Activated T-helper 1 cell treated with anti-CD3 and anti-CD28 coated beads, Interleukin-12 subunit alpha, Interleukin-12 subunit beta, Interleukin-2, Interleukin-4 antibody, amounts not matched to agents 30 ng/mL and 10 ng/mL and 1 ng/mL, durations not matched to agents 14 hours and 24 hours and 36 hours (primary cell): ENCODE results near the gene NR6A1. TPM values are rescaled to one million over a fixed set of nuclear protein-coding genes. Genes with fewer than 3 reads are reported as not detected.

ENCODE experiments used
- DNase-seq: peaks from one replicate; pipeline ENCODE4 v3.0.0; 2021; ENCODE audit warnings: low spot score
- H3K27ac Mint-ChIP-seq: one replicate; pipeline ENCODE4 v1.8.0; 2021; ENCODE audit warnings: mild to moderate bottlenecking, mixed read lengths
- H3K27me3 Mint-ChIP-seq: one replicate; pipeline ENCODE4 v1.8.0; 2022; ENCODE audit warnings: mild to moderate bottlenecking, moderate library complexity, mixed read lengths; ENCODE audit not compliant: insufficient read depth
- H3K36me3 Mint-ChIP-seq: one replicate; pipeline ENCODE4 v1.8.0; 2021; ENCODE audit warnings: low read depth, mixed read lengths
- H3K4me1 Mint-ChIP-seq: one replicate; pipeline ENCODE4 v1.8.0; 2021; ENCODE audit warnings: low read depth, mixed read lengths
- H3K4me3 Mint-ChIP-seq: one replicate; pipeline ENCODE4 v1.8.0; 2021; ENCODE audit warnings: mild to moderate bottlenecking, moderate library complexity, mixed read lengths
- H3K9me3 Mint-ChIP-seq: one replicate; pipeline ENCODE4 v1.8.0; 2021; ENCODE audit warnings: mixed read lengths
- intact Hi-C: fragments of 100-400 bp; cut with micrococcal nuclease; formaldehyde crosslinking; loops from one replicate; pipeline ENCODE4 v1.15.1; 2024
- total RNA-seq: library from RNA; stranded (reverse); gene quantifications from 2 replicates; pipeline ENCODE4 v1.2.3, GENCODE V29; 2022

Gene NR6A1
- total RNA-seq, 1 donor from 2014 or later = 1.7 TPM

DNA sequence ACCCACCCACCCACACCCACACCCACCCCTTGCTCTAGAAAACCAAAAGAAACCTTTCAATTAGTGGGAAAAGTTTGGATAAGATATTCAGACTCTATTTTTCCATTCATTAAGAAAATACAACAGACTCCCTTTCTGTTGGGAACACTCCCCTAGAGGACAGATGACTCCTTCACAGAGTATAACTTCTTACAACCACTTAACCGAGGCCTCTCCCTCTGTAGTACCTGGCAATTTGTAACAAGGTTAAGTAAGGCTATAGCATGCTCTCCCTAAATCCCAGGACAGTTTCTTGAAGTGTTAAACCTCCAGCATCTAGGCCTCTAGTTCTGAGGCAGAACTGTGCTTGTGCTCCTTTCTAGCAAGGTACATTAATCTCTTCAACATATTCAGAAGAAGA is 188.0 kb downstream of the NR6A1 start:
- intact Hi-C loops = no loop called here
- H3K36me3 Mint-ChIP-seq = no peaks in the 10 kb centered on the region
- no peaks in the 10 kb centered on the region for H3K27me3 Mint-ChIP-seq
- DNase-seq = no peak
- H3K9me3 Mint-ChIP-seq = no peaks in the 10 kb centered on the region
- H3K4me1 Mint-ChIP-seq = no peaks in the 10 kb centered on the region
- H3K4me3 Mint-ChIP-seq = no peak overlapping the region
- no peak overlapping the region for H3K27ac Mint-ChIP-seq

DNA sequence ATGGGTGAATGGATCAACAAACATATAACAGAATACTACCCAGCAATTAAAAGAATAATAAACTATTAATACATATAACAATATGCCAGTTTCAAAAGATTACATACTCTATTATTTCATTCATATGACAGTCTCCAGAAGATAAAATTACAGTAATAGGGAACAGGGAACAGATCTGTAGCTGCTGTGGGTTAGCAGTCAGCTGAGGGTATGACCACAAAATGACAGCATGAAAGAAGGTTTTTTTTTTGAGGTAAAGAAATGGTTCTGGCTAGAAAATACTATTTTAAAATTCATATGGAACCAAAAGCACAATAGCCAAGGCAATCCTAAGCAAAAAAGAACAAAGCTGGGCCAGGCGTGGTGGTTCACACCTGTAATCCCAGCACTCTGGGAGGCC is 190.9 kb downstream of the NR6A1 start:
- Mint-ChIP-seq H3K4me1 (no peaks in the 10 kb centered on the region), H3K36me3 (no peaks in the 10 kb centered on the region), H3K27me3 (no peaks in the 10 kb centered on the region), H3K27ac (no peak overlapping the region), H3K4me3 (no peak overlapping the region), H3K9me3 (no peaks in the 10 kb centered on the region)
- no peak for DNase-seq
- intact Hi-C loops = no loop called here

DNA sequence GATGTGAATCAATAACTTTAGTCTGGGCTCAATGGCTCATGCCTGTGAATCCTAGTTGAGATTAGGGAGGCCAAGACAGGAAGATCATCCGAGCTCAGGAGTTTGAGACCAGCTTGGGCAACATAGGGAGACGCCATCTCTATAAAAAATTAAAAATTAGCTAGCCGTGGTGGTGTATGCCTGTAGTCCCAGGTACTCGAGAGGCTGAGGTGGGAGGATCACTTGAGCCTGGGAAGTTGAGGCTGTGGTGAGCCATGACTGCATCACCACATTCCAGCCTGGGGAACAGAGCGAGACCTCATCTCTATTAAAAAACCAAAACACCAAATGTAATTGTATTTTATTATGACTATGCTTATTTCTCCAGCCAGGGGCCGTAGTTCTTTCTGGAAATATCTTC is 194.4 kb downstream of the NR6A1 start:
- Mint-ChIP-seq H3K4me3 (no peak overlapping the region), H3K27ac (no peak overlapping the region), H3K9me3 (no peaks in the 10 kb centered on the region), H3K27me3 (peaks cover 5% of the 10 kb centered on the region), H3K4me1 (no peaks in the 10 kb centered on the region), H3K36me3 (no peaks in the 10 kb centered on the region)
- intact Hi-C loops = no loop called here
- DNase-seq = no peak

DNA sequence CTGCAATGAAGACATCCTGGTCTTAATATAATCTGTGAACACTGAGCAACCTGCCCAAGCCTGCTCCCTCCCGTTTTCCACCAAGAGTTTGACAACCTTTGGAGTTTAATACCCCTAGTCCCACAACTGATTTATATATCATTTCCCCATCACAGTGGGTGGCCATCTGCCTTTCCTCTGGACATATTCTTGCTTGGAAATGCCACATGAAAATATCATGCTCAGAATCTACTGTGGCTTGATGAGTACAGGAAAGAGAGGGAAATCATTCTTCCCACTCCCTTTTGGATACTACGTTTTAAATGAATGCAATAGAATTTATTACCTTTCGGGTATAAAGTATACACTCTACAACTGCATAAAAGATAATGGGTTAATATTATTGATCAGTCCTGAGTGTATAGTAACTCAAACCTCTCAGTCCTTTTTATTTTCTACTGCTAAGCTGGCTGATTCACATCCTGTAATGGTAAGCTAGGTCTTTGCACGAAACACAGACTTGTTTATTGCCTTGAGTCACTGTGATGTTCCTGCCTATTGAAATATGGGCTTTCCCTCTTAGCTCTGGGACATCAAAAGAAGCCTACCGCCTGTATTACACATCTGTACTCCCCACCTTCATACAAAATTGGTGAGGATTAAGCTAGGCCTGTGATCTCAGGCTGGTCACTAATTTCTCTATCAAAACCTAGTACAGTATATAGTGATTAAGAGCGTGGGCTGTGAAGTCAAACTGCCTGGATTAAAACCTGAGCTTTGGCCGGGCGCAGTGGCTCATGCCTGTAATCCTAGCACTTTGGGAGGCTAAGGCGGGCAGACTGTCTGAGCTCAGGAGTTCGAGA is 196.4 kb downstream of the NR6A1 start:
- Mint-ChIP-seq H3K27me3 (peaks cover 7% of the 10 kb centered on the region), H3K4me1 (no peaks in the 10 kb centered on the region), H3K9me3 (no peaks in the 10 kb centered on the region), H3K27ac (no peak overlapping the region), H3K4me3 (no peak overlapping the region), H3K36me3 (no peaks in the 10 kb centered on the region)
- intact Hi-C loops = no loop called here
- no peak for DNase-seq

DNA sequence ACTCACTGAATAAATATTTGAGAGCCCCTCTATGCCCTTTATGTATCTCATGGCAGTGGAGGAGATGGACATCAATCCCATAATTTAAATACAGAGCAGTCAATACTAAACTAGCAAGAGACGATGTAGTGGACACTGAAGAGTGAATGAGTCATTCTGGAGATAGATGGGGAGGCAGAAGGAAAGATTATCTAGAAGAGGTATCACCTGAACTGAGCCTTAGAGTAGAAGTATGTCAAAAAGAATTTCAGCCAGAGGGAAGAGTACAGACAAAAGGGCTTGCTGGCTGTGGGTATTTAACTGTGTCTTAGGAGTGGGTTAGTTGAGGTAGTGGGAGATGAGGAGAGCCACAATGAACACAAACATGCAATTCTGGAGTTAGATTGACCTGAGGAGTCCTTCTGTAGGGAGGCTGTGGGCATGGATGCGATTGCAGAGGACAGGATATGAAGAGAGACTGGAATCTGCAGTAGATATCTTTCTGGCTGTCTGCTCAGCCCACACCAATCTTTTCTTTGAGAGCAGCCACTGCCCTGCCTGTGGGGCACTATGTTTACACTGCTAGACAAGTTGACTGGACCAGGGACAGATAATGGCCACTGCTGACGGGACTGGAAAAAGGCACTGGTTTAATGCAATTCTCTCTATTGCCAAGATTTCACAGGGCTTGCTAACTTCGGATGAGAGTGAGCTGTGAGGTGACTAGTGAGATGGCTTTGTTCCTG is 200.0 kb downstream of the NR6A1 start:
- intact Hi-C loops = no loop called here
- no peaks in the 10 kb centered on the region for H3K36me3 Mint-ChIP-seq
- H3K9me3 Mint-ChIP-seq = no peaks in the 10 kb centered on the region
- no peak overlapping the region for H3K27ac Mint-ChIP-seq
- H3K27me3 Mint-ChIP-seq = peaks cover 9% of the 10 kb centered on the region
- no peaks in the 10 kb centered on the region for H3K4me1 Mint-ChIP-seq
- DNase-seq = no peak
- H3K4me3 Mint-ChIP-seq = no peak overlapping the region

DNA sequence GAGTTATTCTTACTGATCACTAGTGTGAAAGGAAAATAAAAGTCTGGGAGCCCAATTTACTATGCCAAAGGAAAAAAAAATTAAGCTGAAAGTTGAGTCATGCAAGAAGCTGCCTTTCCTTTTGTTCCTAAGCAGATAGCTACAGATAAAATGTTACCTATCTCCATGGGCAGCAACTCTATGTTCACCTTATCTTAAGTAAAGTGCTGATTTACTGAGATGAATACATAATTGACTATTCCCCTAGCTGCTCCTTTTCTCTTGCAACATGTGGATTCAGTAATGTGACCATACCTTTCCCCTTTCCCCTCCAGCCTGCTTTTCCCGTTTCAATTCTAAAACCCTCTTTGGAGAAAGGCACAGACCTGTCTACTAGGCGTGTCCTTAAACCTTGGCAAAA is 201.2 kb downstream of the NR6A1 start:
- Mint-ChIP-seq H3K27me3 (peaks cover 9% of the 10 kb centered on the region), H3K36me3 (no peaks in the 10 kb centered on the region), H3K4me1 (no peaks in the 10 kb centered on the region), H3K9me3 (no peaks in the 10 kb centered on the region), H3K27ac (no peak overlapping the region), H3K4me3 (no peak overlapping the region)
- intact Hi-C loops = no loop called here
- DNase-seq = no peak

DNA sequence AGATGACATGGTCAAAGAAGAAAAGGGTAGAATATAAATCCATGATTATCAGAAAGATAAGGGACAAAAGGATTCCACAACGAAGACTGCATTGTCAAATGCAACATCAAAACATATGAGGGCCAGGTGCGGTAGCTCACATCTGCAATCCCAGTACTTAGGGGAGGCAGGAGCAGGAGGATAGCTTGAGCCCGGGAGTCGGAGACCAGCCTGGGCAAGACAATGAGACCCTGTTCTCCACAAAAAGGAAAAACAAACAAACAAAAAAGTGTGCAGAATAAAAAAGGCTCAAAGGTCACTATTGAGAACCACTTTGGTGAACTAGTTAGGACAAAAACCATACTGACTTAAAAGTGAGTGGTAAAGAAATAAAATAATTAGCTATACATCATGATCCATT is 203.7 kb downstream of the NR6A1 start:
- peaks cover 13% of the 10 kb centered on the region for H3K27me3 Mint-ChIP-seq
- DNase-seq = no peak
- intact Hi-C loops = no loop called here
- H3K4me3 Mint-ChIP-seq = no peak overlapping the region
- H3K27ac Mint-ChIP-seq = no peak overlapping the region
- H3K36me3 Mint-ChIP-seq = no peaks in the 10 kb centered on the region
- H3K4me1 Mint-ChIP-seq = no peaks in the 10 kb centered on the region
- no peaks in the 10 kb centered on the region for H3K9me3 Mint-ChIP-seq

DNA sequence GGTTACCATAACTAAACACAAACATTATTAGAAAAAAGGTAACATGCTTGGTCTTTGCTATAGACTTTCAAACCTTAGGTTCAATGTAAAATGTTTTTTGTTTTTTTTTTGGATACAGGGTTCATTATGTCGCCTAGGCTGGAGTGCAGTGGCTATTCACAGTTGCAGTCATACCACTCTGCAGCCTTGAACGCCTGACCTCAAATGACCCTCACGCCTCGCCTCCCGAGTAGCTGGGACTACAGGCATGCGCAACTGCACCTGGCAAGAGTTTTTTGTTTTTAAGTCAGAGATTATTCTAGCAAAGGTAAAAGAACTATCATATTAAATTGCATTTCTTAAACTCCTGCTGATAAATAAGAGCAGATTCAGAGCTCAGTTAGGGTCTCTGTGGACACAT is 208.8 kb downstream of the NR6A1 start:
- no peak overlapping the region for H3K4me3 Mint-ChIP-seq
- H3K27ac Mint-ChIP-seq = no peak overlapping the region
- no peaks in the 10 kb centered on the region for H3K36me3 Mint-ChIP-seq
- intact Hi-C loops = no loop called here
- H3K9me3 Mint-ChIP-seq = no peaks in the 10 kb centered on the region
- peaks cover 7% of the 10 kb centered on the region for H3K27me3 Mint-ChIP-seq
- no peak for DNase-seq
- no peaks in the 10 kb centered on the region for H3K4me1 Mint-ChIP-seq

DNA sequence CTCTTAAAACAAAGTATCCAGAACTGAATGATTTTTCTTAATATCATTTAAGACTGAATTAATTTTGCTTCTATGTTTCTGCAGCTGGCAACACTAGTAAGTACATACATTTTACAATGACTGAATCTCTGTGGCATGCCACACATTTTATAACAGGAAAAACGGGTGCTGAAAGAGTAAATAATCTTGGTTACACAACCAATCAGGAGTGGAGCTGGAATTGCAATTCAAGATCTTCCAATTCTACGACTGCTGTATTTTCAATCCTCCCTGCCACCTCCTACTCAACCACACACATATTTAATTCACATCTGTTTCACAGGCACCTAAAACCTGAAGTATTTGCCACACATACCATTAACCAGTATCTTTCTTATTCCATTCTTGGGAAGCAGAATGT is 211.2 kb downstream of the NR6A1 start:
- Mint-ChIP-seq H3K27me3 (peaks cover 7% of the 10 kb centered on the region), H3K9me3 (no peaks in the 10 kb centered on the region), H3K27ac (no peak overlapping the region), H3K4me1 (no peaks in the 10 kb centered on the region), H3K36me3 (no peaks in the 10 kb centered on the region), H3K4me3 (no peak overlapping the region)
- DNase-seq = no peak
- intact Hi-C loops = no loop called here

DNA sequence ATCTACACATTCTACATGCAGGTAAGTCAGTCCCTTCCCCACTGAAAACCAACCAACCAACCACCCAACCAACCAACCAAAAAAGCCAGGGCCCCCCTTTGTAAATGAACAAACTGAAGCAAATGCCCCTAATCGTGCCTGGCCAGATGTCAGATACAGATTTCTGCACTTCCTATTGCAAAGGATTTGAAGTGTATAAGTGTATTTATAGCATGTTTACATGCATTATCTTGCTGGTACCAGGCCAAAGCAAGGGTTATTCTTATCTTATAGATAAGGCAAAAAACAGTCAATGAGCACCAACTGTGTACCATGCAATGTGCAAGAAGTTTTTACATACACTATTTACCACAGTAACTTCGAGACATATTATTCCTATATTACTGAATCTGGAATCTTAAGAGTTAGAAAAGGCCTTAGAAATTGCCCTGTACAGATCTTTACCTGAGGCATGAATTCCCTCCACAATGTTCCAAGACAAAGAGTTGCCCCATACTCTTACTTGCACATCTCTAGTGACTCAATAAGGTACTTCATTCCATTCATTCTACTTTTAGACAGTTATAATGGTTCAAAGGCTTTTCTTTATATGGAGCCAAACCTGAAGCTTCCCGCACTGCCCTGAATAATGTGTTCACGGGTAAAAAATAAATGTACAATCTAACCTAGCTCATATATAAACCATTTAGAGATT is 212.2 kb downstream of the NR6A1 start:
- Mint-ChIP-seq H3K9me3 (no peaks in the 10 kb centered on the region), H3K36me3 (no peaks in the 10 kb centered on the region), H3K27me3 (peaks cover 7% of the 10 kb centered on the region), H3K4me1 (no peaks in the 10 kb centered on the region), H3K4me3 (no peak overlapping the region), H3K27ac (no peak overlapping the region)
- intact Hi-C loops = no loop called here
- no peak for DNase-seq

DNA sequence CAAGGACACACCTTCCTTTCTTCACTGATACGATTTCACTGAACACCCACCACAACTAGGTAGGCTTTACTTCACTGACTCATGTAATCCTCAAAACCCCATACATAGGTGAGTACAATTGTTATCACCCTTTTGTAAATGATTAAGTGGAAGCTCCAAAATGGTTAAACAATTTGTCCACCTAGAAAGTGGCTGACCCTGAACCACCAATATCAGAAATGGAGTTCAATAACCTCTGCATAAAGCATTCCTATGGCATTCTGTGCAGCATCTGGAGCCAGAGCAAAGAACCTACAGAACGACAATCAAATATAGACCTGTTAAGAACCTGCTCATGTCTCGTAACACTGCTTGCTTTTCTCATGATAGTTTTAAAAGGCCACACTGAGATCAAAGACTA is 213.2 kb downstream of the NR6A1 start:
- no peak for DNase-seq
- intact Hi-C loops = no loop called here
- peaks cover 2% of the 10 kb centered on the region for H3K27me3 Mint-ChIP-seq
- no peaks in the 10 kb centered on the region for H3K9me3 Mint-ChIP-seq
- no peak overlapping the region for H3K27ac Mint-ChIP-seq
- no peaks in the 10 kb centered on the region for H3K4me1 Mint-ChIP-seq
- no peaks in the 10 kb centered on the region for H3K36me3 Mint-ChIP-seq
- H3K4me3 Mint-ChIP-seq = no peak overlapping the region

DNA sequence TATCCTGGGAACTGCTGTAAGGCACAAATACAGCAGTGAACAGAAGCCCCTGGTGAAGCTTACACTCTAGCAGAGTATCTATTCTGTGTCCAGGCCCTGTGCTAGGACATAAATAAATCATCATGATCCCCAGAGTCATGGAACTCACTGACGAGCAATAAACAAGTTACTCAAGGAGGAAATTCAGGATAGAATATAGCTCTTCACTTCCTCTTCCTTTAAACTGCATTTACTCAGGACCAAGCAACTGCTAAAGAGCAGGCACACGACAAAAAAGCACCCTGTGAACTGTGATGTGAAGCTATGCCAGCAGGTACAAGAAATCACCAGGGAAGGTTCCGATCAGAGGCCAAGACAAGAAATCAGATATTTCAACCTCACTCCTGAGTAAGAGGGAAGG is 216.1 kb downstream of the NR6A1 start:
- H3K27me3 Mint-ChIP-seq = no peaks in the 10 kb centered on the region
- intact Hi-C loops = no loop called here
- no peak overlapping the region for H3K27ac Mint-ChIP-seq
- peaks cover under 1% of the 10 kb centered on the region for H3K4me1 Mint-ChIP-seq
- H3K9me3 Mint-ChIP-seq = no peaks in the 10 kb centered on the region
- H3K4me3 Mint-ChIP-seq = no peak overlapping the region
- no peaks in the 10 kb centered on the region for H3K36me3 Mint-ChIP-seq
- DNase-seq = no peak

DNA sequence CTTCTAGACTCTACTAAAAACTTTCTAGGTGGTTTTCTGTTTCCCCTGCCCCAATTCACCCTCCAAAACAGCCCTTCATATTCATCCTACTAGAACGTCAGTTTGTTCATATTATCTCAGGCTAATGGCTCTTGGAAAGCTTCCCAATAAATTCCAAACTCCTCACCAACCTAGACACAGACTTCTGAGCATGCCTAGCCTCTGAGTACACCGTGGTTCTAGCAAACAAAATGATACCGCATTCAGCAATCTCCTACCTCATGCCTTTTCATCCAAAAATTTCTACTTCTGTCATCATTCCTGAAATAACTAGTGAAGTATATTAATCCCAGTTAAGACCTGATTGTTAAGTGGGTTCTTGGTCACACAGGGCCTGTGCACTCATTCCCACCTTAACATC is 217.4 kb downstream of the NR6A1 start:
- Mint-ChIP-seq H3K9me3 (no peaks in the 10 kb centered on the region), H3K27ac (no peak overlapping the region), H3K4me1 (peaks cover 9% of the 10 kb centered on the region), H3K4me3 (no peak overlapping the region), H3K36me3 (no peaks in the 10 kb centered on the region), H3K27me3 (no peaks in the 10 kb centered on the region)
- intact Hi-C loops = no loop called here
- DNase-seq = no peak
